K562 (cell line): ENCODE measurements around the gene UPF2. TPM values are rescaled to one million over a fixed set of nuclear protein-coding genes. Genes with fewer than 3 reads are reported as not detected.
A peak's percentile ranks its signal among the peaks of the same experiment; 100 is the strongest.

ENCODE experiments used
- ATAC-seq: fragments of 200-7000 bp; cut with Tn5 transposase; 3 replicates; pipeline ENCODE4 v1.9.1; 2020; ENCODE audit warnings: moderate library complexity
- BruUV-seq: library from RNA; stranded (reverse); fragments of 400-500 nt; replicated peaks from 2 replicates; lab custom pipeline; 2021; lab: Mats Ljungman, UMichigan
- CTCF ChIA-PET: fragments of 300-600 bp; formaldehyde crosslinking; extraction: SDS; loops from one replicate; lab custom pipeline; 2021; ENCODE audit warnings: low intra/inter-chr PET ratio; lab: Yijun Ruan, JAX
- POLR2A ChIA-PET: fragments of 300-600, 350-650 bp; sonication (Branson Sonifier 250); formaldehyde crosslinking; extraction: SDS; loops from one replicate; lab custom pipeline; 2021; ENCODE audit warnings: antibody characterized with exemption, inconsistent platforms; lab: Yijun Ruan, JAX
- DNase-seq, 4 experiments: peaks; one replicate each; pipeline versions ENCODE4 v3.0.0 to v3.0.0-alpha.2; 2011 to 2018; ENCODE audit warnings: low spot score in 3 of 4, mixed read lengths in 3 of 4; ENCODE audit errors: extremely low read depth in 1 of 4
- FAIRE-seq: peaks from 2 replicates; lab custom pipeline; 2011; peaks lifted over from hg19 to GRCh38; lab: Jason Lieb, UNC
- H2AFZ ChIP-seq: 2 replicates; pipeline ENCODE4 v1.6.0; 2011; ENCODE audit warnings: low read depth, low read length, control low read depth, inconsistent platforms
- H3K27ac ChIP-seq: fragments of 200-600 bp; 3 replicates; pipeline ENCODE4 v1.8.0; 2011; ENCODE audit warnings: low read depth, mild to moderate bottlenecking, control low read depth, inconsistent platforms, low read length, moderate library complexity, mixed read lengths; ENCODE audit errors: extremely low read depth
- H3K27me3 ChIP-seq, 2 experiments: fragments of 300-600 bp in 1 of 2; 2 replicates in 1 of 2; 3 replicates in 1 of 2; pipeline versions ENCODE4 v1.6.0 to v1.8.0; 2011; ENCODE audit warnings: inconsistent platforms in 2 of 2, low read length in 2 of 2, mild to moderate bottlenecking in 1 of 2, mixed read lengths in 1 of 2, moderate library complexity in 1 of 2; ENCODE audit not compliant: control insufficient read depth in 2 of 2, insufficient read depth in 2 of 2
- H3K36me3 ChIP-seq: fragments of 300-600 bp; 3 replicates; pipeline ENCODE4 v1.8.0; 2011; ENCODE audit warnings: mild to moderate bottlenecking, low read length, inconsistent platforms; ENCODE audit not compliant: control insufficient read depth, insufficient read depth
- H3K4me1 ChIP-seq, 2 experiments: fragments of 200-600 bp in 1 of 2; replicated peaks in 1 of 2; 2 replicates in 1 of 2; 3 replicates in 1 of 2; pipeline versions ENCODE4 v1.5.1 to v1.8.0; 2011; ENCODE audit warnings: inconsistent platforms in 2 of 2, low read length in 2 of 2, mild to moderate bottlenecking in 1 of 2, mixed read lengths in 1 of 2, moderate library complexity in 1 of 2; ENCODE audit not compliant: control insufficient read depth in 2 of 2, insufficient read depth in 2 of 2
- H3K4me2 ChIP-seq: 2 replicates; pipeline ENCODE4 v1.6.1; 2011; ENCODE audit warnings: low read length, control low read depth, inconsistent platforms, mixed read lengths; ENCODE audit not compliant: insufficient read depth
- H3K4me3 ChIP-seq: fragments of 200-600 bp; sonication (generic), shearing (Covaris generic); 2 replicates; pipeline ENCODE4 v1.5.1; 2016; ENCODE audit warnings: control low read depth, inconsistent platforms
- H3K79me2 ChIP-seq: fragments of 200-600 bp; 3 replicates; pipeline ENCODE4 v1.8.0; 2011; ENCODE audit warnings: low read length, inconsistent platforms; ENCODE audit not compliant: control insufficient read depth, insufficient read depth
- H3K9ac ChIP-seq, 2 experiments: 2 replicates each; pipeline versions ENCODE4 v1.6.0 to v1.6.1; 2011; ENCODE audit warnings: low read depth in 2 of 2, low read length in 2 of 2, control low read depth in 1 of 2, inconsistent platforms in 1 of 2, mild to moderate bottlenecking in 1 of 2, mixed read lengths in 1 of 2; ENCODE audit not compliant: insufficient read depth in 1 of 2
- H3K9me1 ChIP-seq: one replicate; pipeline ENCODE4 v1.6.0; 2011; ENCODE audit warnings: inconsistent platforms, mild to moderate bottlenecking, low read length, moderate library complexity; ENCODE audit not compliant: control insufficient read depth, insufficient read depth
- H3K9me3 ChIP-seq: replicated peaks from 2 replicates; pipeline ENCODE4 v1.5.1; 2011; ENCODE audit warnings: low read depth, low read length, inconsistent platforms; ENCODE audit not compliant: control insufficient read depth, insufficient read depth
- H4K20me1 ChIP-seq: replicated peaks from 2 replicates; pipeline ENCODE4 v1.6.1; 2011; ENCODE audit warnings: low read length, inconsistent platforms, mixed read lengths; ENCODE audit not compliant: control insufficient read depth, insufficient read depth
- CGGBP1 ChIP-seq: fragments of 250-450 bp; sonication (Bioruptor Pico); IDR thresholded peaks from 2 replicates; pipeline ENCODE4 v1.9.0; 2021; ENCODE audit warnings: mild to moderate bottlenecking
- GABPB2 ChIP-seq: fragments of 250-450 bp; sonication (Bioruptor Pico); conservative IDR thresholded peaks from 2 replicates; pipeline ENCODE4 v1.5.1; 2021; ENCODE audit warnings: mild to moderate bottlenecking
- HOXB6 ChIP-seq: fragments of 250-450 bp; sonication (Bioruptor Pico); IDR thresholded peaks from 2 replicates; pipeline ENCODE4 v1.5.1; 2022; ENCODE audit warnings: mild to moderate bottlenecking, borderline replicate concordance
- IRF9 ChIP-seq: fragments of 450-650 bp; IDR thresholded peaks from 2 replicates; pipeline ENCODE4 v1.6.1; 2016; ENCODE audit warnings: missing biosample characterization, missing genetic modification characterization
- MTA2 ChIP-seq: fragments of 450-650 bp; IDR thresholded peaks from 2 replicates; pipeline ENCODE4 v1.6.1; 2016; ENCODE audit warnings: low read depth
- MTF1 ChIP-seq: fragments of 250-450 bp; sonication (Bioruptor Pico); IDR thresholded peaks from 2 replicates; pipeline ENCODE4 v1.9.0; 2021; ENCODE audit warnings: moderate library complexity, mild to moderate bottlenecking, inconsistent platforms, borderline replicate concordance
- NFIX ChIP-seq: fragments of 250-450 bp; sonication (Bioruptor Pico); IDR thresholded peaks from 2 replicates; pipeline ENCODE4 v1.4.0; 2020; ENCODE audit warnings: low read depth, mild to moderate bottlenecking, moderate library complexity
- POLR2AphosphoS5 ChIP-seq: IDR thresholded peaks from 2 replicates; pipeline ENCODE4 v1.6.1; 2011; ENCODE audit warnings: mild to moderate bottlenecking, low read depth, low read length, moderate library complexity; ENCODE audit not compliant: control insufficient read depth, insufficient read depth
- TCF7L2 ChIP-seq: fragments of 150-350 bp; IDR thresholded peaks from 2 replicates; pipeline ENCODE4 v1.6.1; 2016; ENCODE audit warnings: low read depth, mild to moderate bottlenecking, low read length, moderate library complexity
- YY1 ChIP-seq, 3 experiments: IDR thresholded peaks; 2 replicates each; pipeline ENCODE4 v1.6.1; 2011; ENCODE audit warnings: low read length in 2 of 3, mild to moderate bottlenecking in 2 of 3, moderate library complexity in 2 of 3, borderline replicate concordance in 1 of 3, control low read depth in 1 of 3, low read depth in 1 of 3; ENCODE audit not compliant: insufficient read depth in 3 of 3, insufficient replicate concordance in 2 of 3, control insufficient read depth in 1 of 3, insufficient read length in 1 of 3; ENCODE audit errors: extremely low read depth in 1 of 3
- ZBTB17 ChIP-seq: fragments of 450-650 bp; formaldehyde crosslinking; IDR thresholded peaks from 2 replicates; pipeline ENCODE4 v1.4.0; 2020; ENCODE audit warnings: mild to moderate bottlenecking
- ZNF121 ChIP-seq: sonication (generic); formaldehyde crosslinking; conservative IDR thresholded peaks from 2 replicates; pipeline ENCODE4 v1.8.0; 2022; ENCODE audit warnings: missing genetic modification reagents
- ZNF24 ChIP-seq: fragments of 450-650 bp; IDR thresholded peaks from 2 replicates; pipeline ENCODE4 v1.6.1; 2016
- ZNF3 ChIP-seq: fragments of 250-450 bp; sonication (Bioruptor Pico); IDR thresholded peaks from 2 replicates; pipeline ENCODE4 v1.5.0; 2021; ENCODE audit warnings: mild to moderate bottlenecking, moderate library complexity
- ZNF316 ChIP-seq: fragments of 450-650 bp; IDR thresholded peaks from 2 replicates; pipeline ENCODE4 v1.6.1; 2016
- ZNF589 ChIP-seq: fragments of 200-800 bp; sonication (Bioruptor generic); IDR thresholded peaks from 2 replicates; pipeline ENCODE4 v1.6.1; 2016; ENCODE audit warnings: low read depth, missing genetic modification characterization, missing compliant biosample characterization
- WGBS: fragments of 100-300 bp; shearing (Covaris generic); methylation state at CpG from one replicate; pipeline ENCODE4 v1.1.6; 2016; ENCODE audit warnings: low coverage, mixed read lengths; ENCODE audit not compliant: insufficient coverage; ENCODE audit errors: missing lambda C conversion rate; 5-methylcytosine and 5-hydroxymethylcytosine counted together
- in situ Hi-C: fragments of 300-500 bp; cut with MboI; formaldehyde crosslinking; loops from 4 replicates; pipeline ENCODE4 v1.15.0; 2018; ENCODE audit warnings: inconsistent platforms, mixed read lengths
- intact Hi-C: fragments of 100-400 bp; cut with micrococcal nuclease; formaldehyde crosslinking; loops from 2 replicates; pipeline ENCODE4 v1.14.2; 2022
- polyA plus RNA-seq, 8 experiments: library from polyadenylated mRNA; depleted of rRNA in 4 of 8; stranded (reverse) in 5 of 8; unstranded in 3 of 8; fragments of >200 nt; fragmentation: Nextera tagmentation in 2 of 8; fragmentation: Illumina TruSeq in 1 of 8; extraction: Ambion mirVana in 2 of 8; extraction: Trizol in 1 of 8; gene quantifications; 2 replicates each; pipeline versions ENCODE4 v1.2.1 to v1.2.3, GENCODE V29; 2011 to 2014; ENCODE audit warnings: inconsistent platforms in 1 of 8, missing spikeins in 1 of 8
- total RNA-seq, 7 experiments: library from RNA; depleted of rRNA in 6 of 7; stranded (reverse); fragments of >200 nt in 6 of 7; fragmentation: Illumina TruSeq in 2 of 7; extraction: Trizol in 2 of 7; gene quantifications; 2 replicates each; pipeline versions ENCODE4 v1.2.1 to v1.2.3, GENCODE V29; 2011 to 2021; ENCODE audit warnings: low replicate concordance in 1 of 7
- TF ChIP-seq, protein P1 (sequence below): conservative IDR thresholded peaks from 2 replicates; pipeline ENCODE4 v1.6.1; 2011; ENCODE audit warnings: low read depth, mild to moderate bottlenecking, low read length; ENCODE audit not compliant: control insufficient read depth
- TF ChIP-seq, protein P2 (sequence below): fragments of 450-650 bp; formaldehyde crosslinking; IDR thresholded peaks from 2 replicates; pipeline ENCODE4 v1.4.0; 2022; ENCODE audit warnings: missing genetic modification characterization

Gene UPF2
- total and polyA plus RNA-seq, 9 of the 15 experiments (the other 6 are each of a cell fraction or from before 2014, with no cell fraction given) = 13.9 to 37.7 (median 23.7) TPM

GRCh38 chr10:11878776-11879175 is 163.8 kb downstream of the UPF2 start:
- H3K9ac ChIP-seq = peak overlapping the region in 1 of 2 experiments; percentile 66; a peak in 2 of 4 replicates
- H3K9me3 ChIP-seq = no peaks in the 10 kb centered on the region
- no peak overlapping the region for H3K4me3 ChIP-seq
- in situ Hi-C loops (no loop called here), intact Hi-C loops (no loop called here)
- peak overlapping the region; percentile 28; the same call in 1 of the 2 replicates for H2AFZ ChIP-seq
- ChIA-PET POLR2A (interaction anchor here (0.6 kb wide), 2 partner anchors 113 to 454 kb away, joined by 3 to 5 read pairs; no protein-coding TSS in a partner anchor), CTCF (no interaction called here)
- H3K27me3 ChIP-seq = no peaks in the 10 kb centered on the region
- H3K79me2 ChIP-seq = peaks cover 90% of the 10 kb centered on the region
- no peak for ATAC-seq
- WGBS = 76% methylated on average over 11 of the region's 12 CpGs
- DNase-seq = no peak
- no TSS peak for BruUV-seq
- H4K20me1 ChIP-seq = peaks cover 20% of the 10 kb centered on the region
- H3K9me1 ChIP-seq = no peaks in the 10 kb centered on the region
- H3K4me1 ChIP-seq = peaks cover 36 to 76% of the 10 kb centered on the region in 2 experiments
- peaks cover 10% of the 10 kb centered on the region; the same call in 1 of the 3 replicates for H3K36me3 ChIP-seq
- no peak overlapping the region for H3K4me2 ChIP-seq
- no peak for FAIRE-seq
- no peak overlapping the region for H3K27ac ChIP-seq
- TF ChIP-seq, protein P1, sequence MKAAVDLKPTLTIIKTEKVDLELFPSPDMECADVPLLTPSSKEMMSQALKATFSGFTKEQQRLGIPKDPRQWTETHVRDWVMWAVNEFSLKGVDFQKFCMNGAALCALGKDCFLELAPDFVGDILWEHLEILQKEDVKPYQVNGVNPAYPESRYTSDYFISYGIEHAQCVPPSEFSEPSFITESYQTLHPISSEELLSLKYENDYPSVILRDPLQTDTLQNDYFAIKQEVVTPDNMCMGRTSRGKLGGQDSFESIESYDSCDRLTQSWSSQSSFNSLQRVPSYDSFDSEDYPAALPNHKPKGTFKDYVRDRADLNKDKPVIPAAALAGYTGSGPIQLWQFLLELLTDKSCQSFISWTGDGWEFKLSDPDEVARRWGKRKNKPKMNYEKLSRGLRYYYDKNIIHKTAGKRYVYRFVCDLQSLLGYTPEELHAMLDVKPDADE = no peak
- TF ChIP-seq, protein P2, sequence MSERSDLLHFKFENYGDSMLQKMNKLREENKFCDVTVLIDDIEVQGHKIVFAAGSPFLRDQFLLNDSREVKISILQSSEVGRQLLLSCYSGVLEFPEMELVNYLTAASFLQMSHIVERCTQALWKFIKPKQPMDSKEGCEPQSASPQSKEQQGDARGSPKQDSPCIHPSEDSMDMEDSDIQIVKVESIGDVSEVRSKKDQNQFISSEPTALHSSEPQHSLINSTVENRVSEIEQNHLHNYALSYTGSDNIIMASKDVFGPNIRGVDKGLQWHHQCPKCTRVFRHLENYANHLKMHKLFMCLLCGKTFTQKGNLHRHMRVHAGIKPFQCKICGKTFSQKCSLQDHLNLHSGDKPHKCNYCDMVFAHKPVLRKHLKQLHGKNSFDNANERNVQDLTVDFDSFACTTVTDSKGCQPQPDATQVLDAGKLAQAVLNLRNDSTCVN (CRISPR knock-in tag) = no peak
- TF ChIP-seq ZBTB17 (CRISPR knock-in tag) = no peak
- no peak for TF ChIP-seq IRF9 (tag)
- no peak for TF ChIP-seq MTF1
- no peak for TF ChIP-seq YY1 (IDR thresholded peaks at IDR 0.05; ENCODE audit: borderline replicate concordance in 1 of 3, control insufficient read depth in 1 of 3, extremely low read depth in 1 of 3, insufficient read depth in 3 of 3, insufficient read length in 1 of 3, insufficient replicate concordance in 2 of 3, low read depth in 1 of 3, low read length in 2 of 3)
- TF ChIP-seq ZNF24 = no peak
- TF ChIP-seq MTA2 = no peak
- no peak for TF ChIP-seq HOXB6 (CRISPR knock-in tag)
- TF ChIP-seq NFIX (CRISPR knock-in tag) = no peak
- TF ChIP-seq GABPB2 (CRISPR knock-in tag) = no peak
- TF ChIP-seq TCF7L2 = no peak
- TF ChIP-seq ZNF3 = no peak
- no peak for TF ChIP-seq ZNF316
- no peak for TF ChIP-seq ZNF589
- TF ChIP-seq ZNF121 (CRISPR knock-in tag) = no peak
- no peak for TF ChIP-seq CGGBP1 (CRISPR knock-in tag)
- TF ChIP-seq POLR2AphosphoS5 = no peak
